GM12873 (cell line): ENCODE data around the gene TPD52L2.

ENCODE experiments used
- CTCF ChIP-seq: IDR thresholded peaks from 2 replicates; pipeline ENCODE4 v1.5.1; 2012; ENCODE audit warnings: low read depth, mild to moderate bottlenecking, moderate library complexity, low read length, control low read depth; ENCODE audit not compliant: insufficient read depth; ENCODE audit errors: missing control alignments

The TPD52L2 gene

DNA sequence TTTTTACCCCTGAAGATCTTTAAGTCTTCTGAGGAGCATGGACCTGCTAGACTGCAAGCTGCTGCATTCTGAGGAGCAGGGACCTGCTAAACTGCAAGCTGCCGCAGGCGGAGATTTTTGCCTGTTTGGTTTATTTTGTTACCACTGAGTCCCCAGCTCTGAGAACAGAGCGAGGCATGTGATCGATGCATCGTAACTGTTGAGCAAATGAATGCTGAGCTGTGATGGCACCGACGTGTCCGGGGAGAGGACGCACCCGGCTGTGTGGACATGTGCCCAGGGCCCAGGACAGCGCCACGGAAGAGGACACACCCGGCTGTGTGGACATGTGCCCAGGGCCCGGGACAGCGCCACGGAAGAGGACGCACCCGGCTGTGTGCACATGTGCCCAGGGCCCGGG lies 54.1 kb downstream of the TPD52L2 start:
- no peak for TF ChIP-seq CTCF

DNA sequence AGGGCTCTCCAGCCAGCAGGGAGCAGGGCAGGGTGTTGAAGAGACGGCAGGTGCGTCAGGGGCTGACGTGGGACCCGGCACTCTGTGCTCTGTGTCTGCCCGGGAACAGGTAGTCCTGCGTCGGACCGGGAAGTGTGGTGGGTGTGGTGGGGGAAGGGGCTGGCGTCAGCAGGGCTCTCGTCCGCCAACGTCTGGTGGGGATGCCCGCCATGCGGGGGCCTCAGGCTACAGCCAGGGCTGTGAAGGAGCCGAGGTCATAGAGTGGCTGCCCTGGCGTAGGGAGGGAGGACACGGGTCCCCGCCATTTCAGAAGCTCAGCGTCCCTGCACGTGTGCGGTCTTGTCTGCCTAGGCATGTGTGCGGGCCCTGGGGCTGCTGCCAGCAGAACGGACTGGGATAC lies 55.2 kb downstream of the TPD52L2 start:
- TF ChIP-seq CTCF = no peak

GRCh38 chr20:63923651-63924050 lies 58.6 kb downstream of the TPD52L2 start:
- no peak for TF ChIP-seq CTCF

GRCh38 chr20:63924241-63924640 lies 59.2 kb downstream of the TPD52L2 start:
- TF ChIP-seq CTCF = no peak

- TF ChIP-seq CTCF = no peak
Measured at GRCh38 chr20:63926298-63926697, 61.2 kb downstream of the TPD52L2 start.

- TF ChIP-seq CTCF = no peak
Measured at GRCh38 chr20:63929071-63929470, 64.0 kb downstream of the TPD52L2 start.

GRCh38 chr20:63930971-63931553 lies 66.0 kb downstream of the TPD52L2 start:
- no peak for TF ChIP-seq CTCF

DNA sequence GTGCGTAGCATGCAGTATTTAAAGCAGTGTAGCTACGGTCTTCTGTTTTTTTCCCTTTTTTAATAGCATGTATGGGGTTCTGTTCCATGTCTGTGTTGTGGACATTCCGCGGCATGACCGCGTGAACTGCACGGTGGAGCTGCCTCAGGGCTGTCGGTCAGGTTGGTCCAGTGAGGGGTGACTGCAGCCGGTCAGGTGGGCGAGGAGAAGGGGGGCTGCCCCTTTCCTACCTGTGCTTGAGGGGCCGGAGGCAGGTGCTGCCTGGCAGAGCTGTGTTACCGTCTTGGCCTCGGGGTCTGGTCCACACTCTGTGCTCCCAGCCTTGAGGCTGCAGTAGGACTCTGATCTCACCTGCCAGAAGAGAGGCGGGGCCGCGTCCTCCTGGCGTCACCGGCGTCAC lies 66.7 kb downstream of the TPD52L2 start:
- TF ChIP-seq CTCF = no peak
